T-helper 1 cell treated with Interleukin-12 subunit alpha and Interleukin-12 subunit beta and Interleukin-4 antibody, amounts not matched to agents 30 μg/mL and 1 μg/mL, for 36 hours (primary cell): Measurements from ENCODE around the gene EYS.

Source experiments
- H3K27ac Mint-ChIP-seq: one replicate; pipeline ENCODE4 v1.8.0; 2021; ENCODE audit warnings: mild to moderate bottlenecking, mixed read lengths
- H3K27me3 Mint-ChIP-seq: one replicate; pipeline ENCODE4 v1.8.0; 2021; ENCODE audit warnings: low read depth, mixed read lengths
- H3K36me3 Mint-ChIP-seq: one replicate; pipeline ENCODE4 v1.8.0; 2021; ENCODE audit warnings: low read depth, mixed read lengths
- H3K4me1 Mint-ChIP-seq: one replicate; pipeline ENCODE4 v1.8.0; 2021; ENCODE audit warnings: low read depth, mixed read lengths
- H3K4me3 Mint-ChIP-seq: one replicate; pipeline ENCODE4 v1.8.0; 2021; ENCODE audit warnings: mild to moderate bottlenecking, moderate library complexity, mixed read lengths
- H3K9me3 Mint-ChIP-seq: one replicate; pipeline ENCODE4 v1.8.0; 2021; ENCODE audit warnings: mixed read lengths

Gene EYS

DNA sequence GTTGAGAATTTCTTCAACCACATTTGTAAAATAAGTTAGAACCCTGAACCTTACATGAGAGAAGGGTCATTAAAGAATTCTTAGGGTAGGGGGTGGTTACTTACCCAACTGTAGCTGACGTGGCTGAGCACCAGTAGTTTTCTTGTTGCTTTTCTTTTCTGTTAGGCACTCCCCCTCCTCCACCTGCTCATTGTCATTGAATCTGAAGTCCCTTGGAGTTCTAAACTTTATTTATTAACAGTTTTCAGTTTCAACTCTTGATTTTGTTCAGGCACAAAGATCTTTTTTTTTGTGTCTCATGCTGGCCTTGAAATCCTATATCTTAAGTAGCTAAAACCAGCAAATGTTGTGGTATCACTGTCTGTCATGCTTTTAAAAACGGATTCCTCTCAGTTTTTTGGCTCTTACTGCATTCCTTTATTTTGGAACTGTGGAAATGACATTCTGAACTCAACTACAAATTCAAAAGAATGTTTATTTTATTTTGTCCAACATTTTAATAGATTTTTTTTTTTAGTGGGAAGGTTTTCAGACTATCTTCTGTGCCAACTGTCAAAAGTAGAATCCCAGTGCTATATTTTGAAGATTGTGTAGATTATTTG, 1606.2 kb downstream of the EYS start:
- peaks cover 9% of the 10 kb centered on the region for H3K9me3 Mint-ChIP-seq
- H3K27me3 Mint-ChIP-seq: no peaks in the 10 kb centered on the region

DNA sequence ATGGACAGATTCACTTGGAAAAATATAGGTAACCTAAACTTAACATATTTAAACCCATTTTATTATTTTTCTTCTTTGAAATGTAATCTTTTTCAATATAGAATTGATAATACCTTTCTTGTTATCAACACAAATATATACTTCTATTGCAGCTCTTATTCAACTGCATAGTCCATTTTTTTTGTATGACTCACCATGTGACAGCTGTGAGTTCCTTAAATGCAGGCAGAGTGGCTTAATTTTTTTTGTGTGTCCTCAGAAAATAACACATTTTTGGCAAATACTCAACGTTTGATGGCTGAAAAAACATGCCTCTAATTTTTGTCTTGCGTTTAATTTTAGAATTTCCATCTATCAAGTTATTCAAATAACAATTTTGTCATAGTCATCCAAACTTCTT, 1616.7 kb downstream of the EYS start:
- H3K27ac Mint-ChIP-seq: no peak overlapping the region
- peaks cover 7% of the 10 kb centered on the region for H3K9me3 Mint-ChIP-seq
- no peak overlapping the region for H3K4me3 Mint-ChIP-seq
- no peaks in the 10 kb centered on the region for H3K27me3 Mint-ChIP-seq
- H3K4me1 Mint-ChIP-seq: no peaks in the 10 kb centered on the region
- no peaks in the 10 kb centered on the region for H3K36me3 Mint-ChIP-seq

More for the DNA sequence above, 1606.2 kb downstream of the EYS start:
- H3K27ac Mint-ChIP-seq: no peak overlapping the region
- H3K4me1 Mint-ChIP-seq: no peaks in the 10 kb centered on the region
- H3K4me3 Mint-ChIP-seq: no peak overlapping the region
- H3K36me3 Mint-ChIP-seq: no peaks in the 10 kb centered on the region

DNA sequence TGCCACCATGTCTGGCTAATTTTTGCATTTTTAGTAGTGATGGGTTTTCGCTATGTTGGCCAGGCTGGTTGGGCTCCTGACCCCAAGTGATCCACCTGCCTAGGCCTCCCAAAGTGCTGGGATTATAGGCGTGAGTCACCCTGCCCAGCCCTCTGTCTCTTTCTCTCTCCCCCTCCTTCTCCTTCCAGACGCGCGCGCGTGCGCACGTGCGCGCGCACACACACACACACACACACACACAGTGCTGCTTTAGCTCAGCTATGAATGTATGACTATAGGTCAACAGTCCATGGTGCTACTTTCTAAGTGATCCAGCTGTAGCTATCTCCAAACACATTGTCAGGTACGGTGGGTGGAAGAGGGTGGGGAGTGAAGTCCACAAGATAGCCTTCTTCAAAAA, 1621.9 kb downstream of the EYS start:
- peaks cover 3% of the 10 kb centered on the region for H3K9me3 Mint-ChIP-seq
- no peaks in the 10 kb centered on the region for H3K36me3 Mint-ChIP-seq
- H3K27ac Mint-ChIP-seq: no peak overlapping the region

DNA sequence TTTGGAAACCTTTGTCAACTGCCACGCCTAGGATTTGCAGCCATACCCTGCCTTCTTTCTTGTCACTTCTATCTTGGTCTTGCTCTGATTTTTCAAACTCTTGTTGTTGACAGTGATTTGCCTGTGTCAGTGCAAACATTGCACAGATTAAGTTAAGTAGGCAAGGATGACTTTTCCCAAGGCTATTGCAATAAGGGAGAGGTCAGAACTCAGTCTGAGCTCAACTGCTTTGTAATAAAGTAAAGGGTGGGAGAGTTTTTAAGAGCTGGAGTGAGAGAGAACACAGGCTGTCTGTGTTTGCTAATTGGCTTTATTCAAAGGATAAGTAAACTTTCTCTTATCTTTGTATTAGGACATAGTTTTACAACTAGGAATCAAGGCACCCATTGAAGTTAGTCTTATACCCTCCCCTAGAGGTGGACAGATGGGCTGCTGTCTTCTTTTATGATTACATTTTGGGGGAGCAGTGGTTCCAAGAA, 1622.8 kb downstream of the EYS start:
- no peaks in the 10 kb centered on the region for H3K4me1 Mint-ChIP-seq
- H3K27ac Mint-ChIP-seq: no peak overlapping the region
- no peaks in the 10 kb centered on the region for H3K36me3 Mint-ChIP-seq
- peaks cover 3% of the 10 kb centered on the region for H3K9me3 Mint-ChIP-seq
- no peaks in the 10 kb centered on the region for H3K27me3 Mint-ChIP-seq
- H3K4me3 Mint-ChIP-seq: no peak overlapping the region

More for the DNA sequence above, 1621.9 kb downstream of the EYS start:
- Mint-ChIP-seq H3K4me1 (no peaks in the 10 kb centered on the region), H3K4me3 (no peak overlapping the region), H3K27me3 (no peaks in the 10 kb centered on the region)

DNA sequence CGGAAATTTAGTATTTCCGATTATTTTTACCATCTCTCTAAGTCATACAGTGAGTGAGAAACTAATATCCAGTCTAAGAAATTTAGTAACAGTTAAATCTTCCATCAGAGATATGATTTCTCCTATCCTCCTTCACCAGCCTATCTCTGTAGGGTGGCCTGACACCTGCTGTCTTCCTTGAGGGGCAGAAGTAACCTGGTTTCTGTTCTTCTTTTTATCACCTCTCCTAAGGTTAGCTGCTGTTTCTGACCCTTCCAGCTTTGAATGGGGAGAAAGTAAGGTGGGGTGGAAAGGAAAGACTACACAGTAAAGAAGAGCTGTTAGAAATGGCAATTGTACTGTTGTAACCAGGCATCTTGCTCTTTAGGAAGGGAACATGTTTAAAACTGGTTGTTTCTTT, 1623.8 kb downstream of the EYS start:
- Mint-ChIP-seq H3K27ac (no peak overlapping the region), H3K27me3 (no peaks in the 10 kb centered on the region), H3K4me1 (no peaks in the 10 kb centered on the region), H3K9me3 (peaks cover 3% of the 10 kb centered on the region), H3K36me3 (no peaks in the 10 kb centered on the region), H3K4me3 (no peak overlapping the region)

DNA sequence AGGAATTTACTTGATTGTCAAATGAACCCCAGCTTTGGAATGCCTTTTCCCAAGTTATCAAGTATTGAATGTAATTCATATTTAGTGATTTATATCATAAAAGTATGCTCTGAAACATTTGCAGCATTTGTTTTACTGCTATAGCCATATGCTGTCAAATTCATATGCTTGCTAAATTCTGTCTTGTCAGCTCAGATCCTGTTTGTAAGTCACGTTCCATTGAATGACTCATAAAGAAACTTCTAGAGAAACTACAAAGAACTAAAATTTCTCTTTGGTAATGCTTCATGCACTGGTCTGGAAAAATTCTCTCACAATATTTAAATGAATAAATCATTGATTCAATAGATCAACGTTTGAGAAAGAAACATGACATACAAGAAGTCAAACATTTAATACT, 1625.6 kb downstream of the EYS start:
- Mint-ChIP-seq H3K27me3 (no peaks in the 10 kb centered on the region), H3K4me1 (no peaks in the 10 kb centered on the region), H3K27ac (no peak overlapping the region), H3K4me3 (no peak overlapping the region), H3K36me3 (no peaks in the 10 kb centered on the region), H3K9me3 (peaks cover 3% of the 10 kb centered on the region)

DNA sequence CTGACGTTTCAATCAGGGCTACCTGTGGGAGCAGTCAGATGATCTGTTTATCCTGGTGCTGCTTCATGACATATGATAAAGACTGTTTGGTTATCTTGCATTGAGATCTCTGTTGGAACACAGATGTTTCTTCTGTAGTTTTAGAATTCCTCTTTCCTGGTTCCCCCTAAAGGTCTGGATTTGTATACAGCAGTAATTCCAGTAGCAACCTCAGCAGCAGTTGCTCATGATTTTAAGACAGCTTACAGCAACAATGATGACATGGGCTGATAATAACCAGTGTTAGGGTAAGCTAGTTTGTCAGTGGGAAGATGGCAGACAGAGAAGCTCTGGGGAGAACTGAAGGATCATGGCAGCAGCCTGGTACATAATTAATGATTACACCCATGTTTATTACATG, 1632.0 kb downstream of the EYS start:
- no peak overlapping the region for H3K27ac Mint-ChIP-seq
- H3K27me3 Mint-ChIP-seq: no peaks in the 10 kb centered on the region
- H3K4me1 Mint-ChIP-seq: no peaks in the 10 kb centered on the region
- H3K9me3 Mint-ChIP-seq: peaks cover 2% of the 10 kb centered on the region
- H3K36me3 Mint-ChIP-seq: no peaks in the 10 kb centered on the region
- H3K4me3 Mint-ChIP-seq: no peak overlapping the region

DNA sequence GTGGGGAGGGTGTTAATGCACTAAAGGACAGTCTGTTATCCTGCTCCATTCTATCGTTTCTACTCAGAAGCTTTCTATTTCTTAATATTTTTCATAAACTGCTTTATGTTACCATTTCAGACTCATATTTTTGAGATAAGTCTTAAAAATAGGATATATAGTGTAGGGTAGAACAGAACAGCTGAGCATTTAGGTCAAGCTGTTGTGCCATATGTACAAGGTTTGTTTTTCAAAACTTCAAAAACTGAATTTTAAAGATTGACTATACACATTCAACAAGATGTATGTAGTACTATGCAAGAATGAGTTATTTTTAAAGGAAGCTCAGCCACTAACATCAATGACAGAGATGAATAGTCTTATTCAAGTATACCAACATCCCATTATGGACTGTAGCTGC, 1634.3 kb downstream of the EYS start:
- no peaks in the 10 kb centered on the region for H3K36me3 Mint-ChIP-seq
- H3K9me3 Mint-ChIP-seq: peaks cover 2% of the 10 kb centered on the region
- no peaks in the 10 kb centered on the region for H3K4me1 Mint-ChIP-seq
- H3K27ac Mint-ChIP-seq: no peak overlapping the region
- no peak overlapping the region for H3K4me3 Mint-ChIP-seq
- H3K27me3 Mint-ChIP-seq: no peaks in the 10 kb centered on the region

DNA sequence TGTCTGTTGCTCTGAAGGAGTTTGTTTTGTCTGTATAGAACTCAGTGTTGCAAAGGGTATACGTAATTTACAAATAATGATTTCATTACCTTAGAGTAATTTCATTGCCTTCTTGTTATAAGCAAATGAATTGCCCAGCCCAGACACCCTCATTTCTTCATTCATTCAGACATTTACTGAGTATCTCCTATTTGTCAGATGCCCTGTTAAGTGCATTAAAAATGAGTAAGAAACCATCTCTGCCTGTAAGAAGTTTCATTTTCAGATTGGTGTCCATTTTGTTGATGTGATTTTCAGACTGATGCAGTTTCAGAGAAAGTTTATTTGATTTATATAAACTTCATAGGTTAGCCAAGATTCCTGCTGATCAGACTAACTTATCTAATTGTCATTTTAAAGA, 1642.1 kb downstream of the EYS start:
- H3K27ac Mint-ChIP-seq: no peak overlapping the region
- H3K4me1 Mint-ChIP-seq: no peaks in the 10 kb centered on the region
- H3K36me3 Mint-ChIP-seq: no peaks in the 10 kb centered on the region
- peaks cover 10% of the 10 kb centered on the region for H3K9me3 Mint-ChIP-seq
- H3K27me3 Mint-ChIP-seq: no peaks in the 10 kb centered on the region
- no peak overlapping the region for H3K4me3 Mint-ChIP-seq

DNA sequence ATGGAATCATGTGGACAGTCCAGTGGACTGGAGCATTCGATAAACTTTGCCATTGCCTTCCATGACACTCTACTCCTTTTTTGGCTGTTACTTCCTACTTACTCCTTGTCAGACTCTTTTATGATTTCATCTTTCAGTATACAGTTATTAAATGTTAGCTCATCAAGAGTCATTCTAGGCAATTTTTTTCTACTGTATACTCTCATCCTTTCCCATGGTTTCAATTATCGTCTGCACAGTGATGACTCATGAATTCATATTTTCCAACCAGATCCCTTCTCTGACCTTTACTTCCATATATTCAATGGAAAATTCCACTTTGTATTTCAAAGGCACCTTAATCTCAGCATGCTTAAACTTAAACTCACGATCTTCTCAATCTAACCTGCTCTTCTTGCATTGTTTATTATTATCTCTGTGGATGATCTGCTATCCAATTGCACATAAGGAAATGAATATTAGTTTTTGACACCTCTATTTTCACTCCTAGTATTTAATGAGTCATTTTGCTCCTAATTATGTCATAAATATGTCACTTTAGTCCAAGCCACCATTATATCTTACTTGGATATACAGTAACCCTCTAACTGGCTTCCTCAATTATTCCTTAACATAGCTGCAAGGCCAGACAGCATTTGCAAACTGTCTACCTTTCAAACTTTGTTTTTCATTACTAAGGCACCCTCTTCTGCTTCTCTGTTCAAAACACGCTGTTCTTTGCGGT, 1643.9 kb downstream of the EYS start:
- Mint-ChIP-seq H3K9me3 (peaks cover 10% of the 10 kb centered on the region), H3K27ac (no peak overlapping the region), H3K36me3 (no peaks in the 10 kb centered on the region), H3K4me3 (no peak overlapping the region), H3K27me3 (no peaks in the 10 kb centered on the region), H3K4me1 (no peaks in the 10 kb centered on the region)

DNA sequence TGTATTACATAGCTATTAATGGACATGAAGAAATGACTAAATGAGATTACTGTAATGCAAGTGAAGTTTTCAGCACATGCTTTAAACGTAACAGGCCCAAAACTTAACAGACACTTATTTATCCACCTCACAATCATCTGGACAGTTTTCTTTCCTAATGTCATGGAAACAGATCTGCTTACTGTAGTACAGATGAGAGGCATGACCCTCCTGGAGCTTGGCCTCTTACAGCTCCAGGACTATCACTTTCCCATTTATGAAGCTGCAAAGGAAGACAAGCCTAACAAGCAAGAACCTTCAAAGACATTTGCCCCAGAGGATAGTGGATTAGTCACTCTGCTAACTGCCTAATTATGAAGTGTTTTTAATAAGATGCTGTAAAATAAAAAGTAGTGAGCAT, 1652.2 kb downstream of the EYS start:
- Mint-ChIP-seq H3K4me3 (no peak overlapping the region), H3K27ac (no peak overlapping the region), H3K36me3 (no peaks in the 10 kb centered on the region), H3K4me1 (no peaks in the 10 kb centered on the region), H3K27me3 (no peaks in the 10 kb centered on the region), H3K9me3 (no peaks in the 10 kb centered on the region)

DNA sequence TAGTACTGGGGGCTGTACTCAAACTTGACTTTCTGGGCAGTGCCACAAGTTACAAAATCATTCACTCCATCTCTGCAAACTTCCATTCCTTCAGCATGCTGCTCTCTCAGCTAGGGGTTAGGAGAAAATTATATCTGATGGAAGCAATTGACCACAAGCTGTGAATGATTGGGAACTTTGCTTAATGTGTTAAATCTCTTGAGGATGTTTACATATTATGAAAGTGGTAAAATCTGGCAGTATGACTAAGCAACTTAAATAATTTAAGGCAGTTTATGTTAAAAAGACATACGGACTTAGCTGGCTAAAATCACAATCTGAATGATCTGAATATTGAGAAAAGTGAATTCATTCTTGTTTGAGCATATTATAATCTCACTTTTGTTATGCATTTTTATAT, 1656.4 kb downstream of the EYS start:
- H3K27me3 Mint-ChIP-seq: no peaks in the 10 kb centered on the region
- H3K27ac Mint-ChIP-seq: no peak overlapping the region
- H3K4me1 Mint-ChIP-seq: no peaks in the 10 kb centered on the region
- H3K4me3 Mint-ChIP-seq: no peak overlapping the region
- H3K9me3 Mint-ChIP-seq: no peaks in the 10 kb centered on the region
- H3K36me3 Mint-ChIP-seq: no peaks in the 10 kb centered on the region

DNA sequence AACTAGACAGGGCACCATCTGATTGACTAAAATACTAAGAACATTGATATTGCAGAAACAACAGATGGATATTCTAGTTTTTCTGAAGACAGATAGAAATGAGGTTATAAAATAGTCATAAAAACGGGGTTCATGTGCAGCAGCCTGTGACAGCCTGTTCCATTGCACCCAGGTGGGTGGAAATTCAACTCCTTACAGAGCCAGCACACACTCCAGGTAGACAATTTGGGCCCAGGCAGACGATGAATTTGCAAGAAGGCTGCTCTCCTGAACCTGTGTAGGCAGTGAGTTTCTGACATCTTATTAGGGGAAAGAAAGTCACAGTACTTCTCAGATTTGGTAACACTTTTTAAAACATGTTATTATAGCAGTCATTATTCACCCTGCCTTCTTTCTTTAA, 1657.3 kb downstream of the EYS start:
- Mint-ChIP-seq H3K4me3 (no peak overlapping the region), H3K36me3 (no peaks in the 10 kb centered on the region), H3K27ac (no peak overlapping the region), H3K27me3 (no peaks in the 10 kb centered on the region), H3K9me3 (no peaks in the 10 kb centered on the region), H3K4me1 (no peaks in the 10 kb centered on the region)

DNA sequence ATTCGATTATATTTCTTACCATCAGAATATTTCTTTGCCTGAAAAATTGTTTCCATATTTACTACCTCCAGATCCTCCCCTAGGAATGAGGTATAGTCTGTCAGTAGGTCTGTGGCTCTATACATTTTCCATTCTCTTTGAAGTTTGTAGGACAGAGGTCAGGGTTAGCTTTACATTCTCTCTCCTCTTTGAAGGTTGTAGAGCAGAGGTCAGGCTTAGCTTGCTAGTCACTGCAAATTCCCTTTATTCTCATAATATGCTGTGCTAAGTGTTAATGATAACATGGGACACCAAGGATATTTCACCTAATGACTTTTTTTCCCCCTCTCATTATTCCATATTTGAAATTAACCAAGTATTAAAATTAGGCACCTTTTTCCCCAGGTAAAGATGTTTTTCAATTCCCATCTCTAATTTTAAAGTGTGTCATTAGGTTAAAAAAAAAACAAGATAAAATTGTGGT, 1660.2 kb downstream of the EYS start:
- Mint-ChIP-seq H3K36me3 (no peaks in the 10 kb centered on the region), H3K27ac (no peak overlapping the region), H3K4me3 (no peak overlapping the region), H3K4me1 (no peaks in the 10 kb centered on the region), H3K27me3 (no peaks in the 10 kb centered on the region), H3K9me3 (no peaks in the 10 kb centered on the region)

DNA sequence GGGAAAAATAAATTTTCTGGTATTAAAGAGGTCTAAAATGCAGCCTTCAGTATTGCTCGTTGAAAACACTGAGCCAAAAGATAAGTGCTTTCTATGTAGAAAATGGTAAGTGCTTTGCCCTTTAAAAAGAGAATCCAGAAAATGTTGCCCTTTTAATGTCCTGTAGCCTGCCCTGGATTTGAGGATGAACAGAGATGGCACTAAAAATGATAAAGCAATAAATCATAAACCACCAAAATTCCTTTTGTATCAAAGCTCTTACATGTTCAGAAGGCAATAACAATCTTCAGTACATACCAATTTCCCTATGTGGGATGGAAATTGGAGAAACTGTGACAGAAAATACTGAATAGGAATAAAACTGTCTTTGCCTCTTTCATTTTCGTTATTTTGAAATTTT, 1665.7 kb downstream of the EYS start:
- H3K36me3 Mint-ChIP-seq: no peaks in the 10 kb centered on the region
- no peaks in the 10 kb centered on the region for H3K4me1 Mint-ChIP-seq
- H3K9me3 Mint-ChIP-seq: no peaks in the 10 kb centered on the region
- no peak overlapping the region for H3K4me3 Mint-ChIP-seq
- H3K27me3 Mint-ChIP-seq: no peaks in the 10 kb centered on the region
- H3K27ac Mint-ChIP-seq: no peak overlapping the region
